ENCODE measurements around the gene HECTD4.

The HECTD4 gene

GRCh38 chr12:112422531-112422930 lies 40.3 kb upstream of the HECTD4 start:
- peak overlapping the region; percentile 94 for H3K4me3 ChIP-seq (ENCODE audit: low read length, poor library complexity, severe bottlenecking)
- TF ChIP-seq EZH2phosphoT487 (IDR thresholded peaks at IDR 0.05; ENCODE audit: borderline replicate concordance) (no peak), CTCF (conservative IDR thresholded peaks at IDR 0.05; ENCODE audit: low read length) (no peak)
- no peaks in the 10 kb centered on the region for H3K27me3 ChIP-seq (ENCODE audit: insufficient read depth, low read length, poor library complexity, severe bottlenecking)
- peak overlapping the region; percentile 39 for H3K9ac ChIP-seq (ENCODE audit: low read depth, low read length, poor library complexity, severe bottlenecking)
- no peaks in the 10 kb centered on the region for H3K9me3 ChIP-seq (ENCODE audit: insufficient read depth, low read depth, low read length)
- no peaks in the 10 kb centered on the region for H3K36me3 ChIP-seq (ENCODE audit: insufficient read depth, low read length)
- H4K20me1 ChIP-seq (ENCODE audit: insufficient read depth, low read length, poor library complexity, severe bottlenecking), result peaks cover 53% of the 10 kb centered on the region
- H3K4me1 ChIP-seq (ENCODE audit: insufficient read depth, low read length, poor library complexity, severe bottlenecking), result peaks cover 42% of the 10 kb centered on the region
- H3K79me2 ChIP-seq (ENCODE audit: insufficient read depth, low read length), result peaks cover 87% of the 10 kb centered on the region
- H3K4me2 ChIP-seq (ENCODE audit: low read depth, low read length, poor library complexity, severe bottlenecking), result peak overlapping the region; percentile 91
- no peaks in the 10 kb centered on the region for H3K9me2 ChIP-seq (replicated peaks; ENCODE audit: low read depth, low read length)
- H2AFZ ChIP-seq (ENCODE audit: low read length), result no peak overlapping the region
- no peaks in the 10 kb centered on the region for H3F3A ChIP-seq (ENCODE audit: low read depth)

GRCh38 chr12:112421363-112421762 lies 39.1 kb upstream of the HECTD4 start:
- peaks cover 79% of the 10 kb centered on the region for H3K79me2 ChIP-seq (ENCODE audit: insufficient read depth, low read length)
- no peaks in the 10 kb centered on the region for H3K9me2 ChIP-seq (replicated peaks; ENCODE audit: low read depth, low read length)
- H3K4me2 ChIP-seq (ENCODE audit: low read depth, low read length, poor library complexity, severe bottlenecking), result peak overlapping the region; percentile 91
- H3K36me3 ChIP-seq (ENCODE audit: insufficient read depth, low read length), result no peaks in the 10 kb centered on the region
- TF ChIP-seq EZH2phosphoT487 (IDR thresholded peaks at IDR 0.05; ENCODE audit: borderline replicate concordance) (no peak), CTCF (conservative IDR thresholded peaks at IDR 0.05; ENCODE audit: low read length) (no peak)
- H3K4me1 ChIP-seq (ENCODE audit: insufficient read depth, low read length, poor library complexity, severe bottlenecking), result peaks cover 42% of the 10 kb centered on the region
- H2AFZ ChIP-seq (ENCODE audit: low read length), result no peak overlapping the region
- no peaks in the 10 kb centered on the region for H3K9me3 ChIP-seq (ENCODE audit: insufficient read depth, low read depth, low read length)
- H3K4me3 ChIP-seq (ENCODE audit: low read length, poor library complexity, severe bottlenecking), result peak overlapping the region; percentile 94
- H3F3A ChIP-seq (ENCODE audit: low read depth), result no peaks in the 10 kb centered on the region
- H3K27me3 ChIP-seq (ENCODE audit: insufficient read depth, low read length, poor library complexity, severe bottlenecking), result no peaks in the 10 kb centered on the region
- peak overlapping the region; percentile 39 for H3K9ac ChIP-seq (ENCODE audit: low read depth, low read length, poor library complexity, severe bottlenecking)
- H4K20me1 ChIP-seq (ENCODE audit: insufficient read depth, low read length, poor library complexity, severe bottlenecking), result peaks cover 53% of the 10 kb centered on the region

- H3K9ac ChIP-seq (ENCODE audit: low read depth, low read length, poor library complexity, severe bottlenecking), result peak overlapping the region; percentile 87
Measured at GRCh38 chr12:112420740-112421139, 38.5 kb upstream of the HECTD4 start.

More at GRCh38 chr12:112420740-112421139, 38.5 kb upstream of the HECTD4 start:
- no peaks in the 10 kb centered on the region for H3K36me3 ChIP-seq (ENCODE audit: insufficient read depth, low read length)
- H3K4me3 ChIP-seq (ENCODE audit: low read length, poor library complexity, severe bottlenecking), result peak overlapping the region; percentile 94
- peak overlapping the region; percentile 91 for H3K4me2 ChIP-seq (ENCODE audit: low read depth, low read length, poor library complexity, severe bottlenecking)
- peaks cover 53% of the 10 kb centered on the region for H4K20me1 ChIP-seq (ENCODE audit: insufficient read depth, low read length, poor library complexity, severe bottlenecking)
- H3K4me1 ChIP-seq (ENCODE audit: insufficient read depth, low read length, poor library complexity, severe bottlenecking), result peaks cover 42% of the 10 kb centered on the region
- H2AFZ ChIP-seq (ENCODE audit: low read length), result no peak overlapping the region
- H3F3A ChIP-seq (ENCODE audit: low read depth), result no peaks in the 10 kb centered on the region
- TF ChIP-seq CTCF (conservative IDR thresholded peaks at IDR 0.05; ENCODE audit: low read length), result no peak
- TF ChIP-seq EZH2phosphoT487 (IDR thresholded peaks at IDR 0.05; ENCODE audit: borderline replicate concordance), result no peak
- no peaks in the 10 kb centered on the region for H3K9me2 ChIP-seq (replicated peaks; ENCODE audit: low read depth, low read length)
- no peaks in the 10 kb centered on the region for H3K27me3 ChIP-seq (ENCODE audit: insufficient read depth, low read length, poor library complexity, severe bottlenecking)
- peaks cover 73% of the 10 kb centered on the region for H3K79me2 ChIP-seq (ENCODE audit: insufficient read depth, low read length)
- H3K9me3 ChIP-seq (ENCODE audit: insufficient read depth, low read depth, low read length), result no peaks in the 10 kb centered on the region

Data from Loucy (cell line).